GM18861 (cell line): Measurements from ENCODE around the gene FAM222A.

Experiments used
- ATAC-seq: cut with Tn5 transposase; IDR thresholded peaks from one replicate; pipeline ENCODE4 v1.9.1; 2021; ENCODE audit not compliant: unreplicated experiment

Gene FAM222A

DNA sequence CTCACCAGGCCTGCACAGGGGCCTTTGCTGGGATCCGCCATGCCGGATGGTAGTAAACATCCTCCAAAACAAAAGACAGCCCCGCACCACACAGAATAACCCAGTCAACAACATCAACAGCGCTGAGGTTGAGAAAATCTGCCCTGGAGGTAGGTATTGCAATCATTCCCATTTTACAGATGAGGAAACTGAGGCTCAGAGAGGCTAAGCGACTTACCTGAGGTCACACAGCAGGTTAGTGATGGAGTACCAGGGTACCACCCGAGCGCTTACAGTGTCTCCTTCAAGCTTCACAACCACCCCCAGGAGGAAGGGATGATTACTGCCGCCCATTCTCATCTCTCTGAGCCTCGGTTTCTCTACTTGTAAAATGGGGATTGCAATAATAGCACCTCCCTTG is 104.6 kb downstream of the FAM222A start:
- ATAC-seq: no peak

GRCh38 chr12:109818905-109819500 is 105.4 kb downstream of the FAM222A start:
- no peak for ATAC-seq
